GM12873 (cell line): ENCODE data around the gene GRHL1.

Experiments used
- CTCF ChIP-seq: IDR thresholded peaks from 2 replicates; pipeline ENCODE4 v1.5.1; 2012; ENCODE audit warnings: low read depth, mild to moderate bottlenecking, moderate library complexity, low read length, control low read depth; ENCODE audit not compliant: insufficient read depth; ENCODE audit errors: missing control alignments

GRHL1 gene

GRCh38 chr2:9914384-9915065, 37.0 kb upstream of the GRHL1 start:
- peak; percentile 48 for TF ChIP-seq CTCF

- no peak for TF ChIP-seq CTCF
These were observed 33.2 kb upstream of the GRHL1 start for GRCh38 chr2:9918275-9918674.

- TF ChIP-seq CTCF: no peak
These were observed 32.0 kb upstream of the GRHL1 start for GRCh38 chr2:9919512-9919911.

GRCh38 chr2:9937258-9937657, 14.2 kb upstream of the GRHL1 start:
- TF ChIP-seq CTCF: no peak

- TF ChIP-seq CTCF: no peak
These were observed 13.5 kb upstream of the GRHL1 start for GRCh38 chr2:9937968-9938367.

GRCh38 chr2:9939587-9940485, 11.7 kb upstream of the GRHL1 start:
- no peak for TF ChIP-seq CTCF

- TF ChIP-seq CTCF: no peak
These were observed 10.1 kb upstream of the GRHL1 start for GRCh38 chr2:9941196-9941995.
